ENCODE measurements around the gene PKHD1.
"Not testable (repeated sequence)": the region's sequence is repeated elsewhere in the genome, so short reads cannot be mapped to it uniquely, and the experiment has no call there.

Gene PKHD1

DNA sequence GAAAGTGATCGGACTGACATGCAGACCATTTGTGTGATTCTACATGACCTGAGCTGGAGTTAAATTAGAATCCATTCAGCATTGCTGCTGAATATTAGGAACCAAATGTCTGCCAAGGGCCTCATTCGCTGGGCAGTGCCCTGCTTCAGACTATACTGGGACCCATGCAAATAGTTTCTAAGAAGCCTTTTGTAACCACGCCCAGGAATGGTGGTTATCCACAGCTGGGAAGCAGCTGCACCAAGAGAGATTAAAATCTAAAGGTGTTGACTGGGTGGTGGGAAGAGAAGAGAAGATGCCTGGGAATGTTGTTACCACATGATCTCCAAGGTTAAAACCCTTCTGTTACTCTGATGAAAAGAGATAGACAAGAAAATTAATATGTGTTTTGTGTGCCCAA lies 156.8 kb downstream of the PKHD1 start:
- H3K27me3 ChIP-seq (ENCODE audit: insufficient read depth, low read length), result no peaks in the 10 kb centered on the region
- H3K36me3 ChIP-seq (ENCODE audit: insufficient read depth, low read length), result no peaks in the 10 kb centered on the region
- H3K27ac ChIP-seq (ENCODE audit: low read depth, low read length), result no peak overlapping the region
- H3K79me2 ChIP-seq (ENCODE audit: control insufficient read depth, insufficient read depth, low read length, unreplicated experiment), result no peaks in the 10 kb centered on the region
- no peak overlapping the region for H3K4me3 ChIP-seq (ENCODE audit: low read depth, low read length)
- H2AFZ ChIP-seq (ENCODE audit: low read length, unreplicated experiment), result no peak overlapping the region
- no peaks in the 10 kb centered on the region for H3K4me1 ChIP-seq (ENCODE audit: control insufficient read depth, insufficient read depth, low read length, unreplicated experiment)

- H3K36me3 ChIP-seq (ENCODE audit: insufficient read depth, low read length), result no peaks in the 10 kb centered on the region
- H3K4me1 ChIP-seq (ENCODE audit: control insufficient read depth, insufficient read depth, low read length, unreplicated experiment), result no peaks in the 10 kb centered on the region
- no peak overlapping the region for H3K4me3 ChIP-seq (ENCODE audit: low read depth, low read length)
- no peak overlapping the region for H3K27ac ChIP-seq (ENCODE audit: low read depth, low read length)
- no peaks in the 10 kb centered on the region for H3K27me3 ChIP-seq (ENCODE audit: insufficient read depth, low read length)
- no peaks in the 10 kb centered on the region for H3K79me2 ChIP-seq (ENCODE audit: control insufficient read depth, insufficient read depth, low read length, unreplicated experiment)
- H2AFZ ChIP-seq (ENCODE audit: low read length, unreplicated experiment), result no peak overlapping the region
Observed at GRCh38 chr6:51929934-51930574, 157.4 kb downstream of the PKHD1 start.

GRCh38 chr6:51928320-51928719 lies 159.1 kb downstream of the PKHD1 start:
- no peak overlapping the region for H2AFZ ChIP-seq (ENCODE audit: low read length, unreplicated experiment)
- H3K4me3 ChIP-seq (ENCODE audit: low read depth, low read length), result no peak overlapping the region
- no peaks in the 10 kb centered on the region for H3K36me3 ChIP-seq (ENCODE audit: insufficient read depth, low read length)
- H3K27me3 ChIP-seq (ENCODE audit: insufficient read depth, low read length), result no peaks in the 10 kb centered on the region
- H3K4me1 ChIP-seq (ENCODE audit: control insufficient read depth, insufficient read depth, low read length, unreplicated experiment), result no peaks in the 10 kb centered on the region
- H3K27ac ChIP-seq (ENCODE audit: low read depth, low read length), result no peak overlapping the region
- H3K79me2 ChIP-seq (ENCODE audit: control insufficient read depth, insufficient read depth, low read length, unreplicated experiment), result no peaks in the 10 kb centered on the region

DNA sequence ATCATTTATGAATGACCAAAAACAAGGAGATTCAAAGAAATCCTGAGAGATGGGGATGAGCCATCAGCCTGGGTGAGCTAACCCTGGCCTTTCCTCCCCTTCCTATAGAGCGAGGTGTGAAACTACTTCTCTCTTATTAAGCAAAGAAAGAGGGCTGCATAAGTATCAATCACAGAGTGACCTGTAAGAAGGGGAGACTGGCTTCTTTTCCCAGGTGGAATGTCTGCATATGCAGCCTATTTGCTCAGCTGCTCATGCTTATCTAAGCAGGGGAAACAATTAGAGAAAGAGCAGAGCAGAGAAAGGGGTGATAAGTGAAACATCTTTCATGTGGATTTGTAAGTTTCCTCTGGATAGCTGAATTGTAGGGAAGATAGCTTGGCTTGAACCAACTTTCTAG lies 160.0 kb downstream of the PKHD1 start:
- no peaks in the 10 kb centered on the region for H3K36me3 ChIP-seq (ENCODE audit: insufficient read depth, low read length)
- H2AFZ ChIP-seq (ENCODE audit: low read length, unreplicated experiment), result no peak overlapping the region
- H3K79me2 ChIP-seq (ENCODE audit: control insufficient read depth, insufficient read depth, low read length, unreplicated experiment), result no peaks in the 10 kb centered on the region
- no peaks in the 10 kb centered on the region for H3K27me3 ChIP-seq (ENCODE audit: insufficient read depth, low read length)
- H3K4me1 ChIP-seq (ENCODE audit: control insufficient read depth, insufficient read depth, low read length, unreplicated experiment), result no peaks in the 10 kb centered on the region
- no peak overlapping the region for H3K27ac ChIP-seq (ENCODE audit: low read depth, low read length)
- no peak overlapping the region for H3K4me3 ChIP-seq (ENCODE audit: low read depth, low read length)

- H3K27ac ChIP-seq (ENCODE audit: low read depth, low read length), result no peak overlapping the region
Observed at GRCh38 chr6:51926125-51926524, 161.3 kb downstream of the PKHD1 start.

DNA sequence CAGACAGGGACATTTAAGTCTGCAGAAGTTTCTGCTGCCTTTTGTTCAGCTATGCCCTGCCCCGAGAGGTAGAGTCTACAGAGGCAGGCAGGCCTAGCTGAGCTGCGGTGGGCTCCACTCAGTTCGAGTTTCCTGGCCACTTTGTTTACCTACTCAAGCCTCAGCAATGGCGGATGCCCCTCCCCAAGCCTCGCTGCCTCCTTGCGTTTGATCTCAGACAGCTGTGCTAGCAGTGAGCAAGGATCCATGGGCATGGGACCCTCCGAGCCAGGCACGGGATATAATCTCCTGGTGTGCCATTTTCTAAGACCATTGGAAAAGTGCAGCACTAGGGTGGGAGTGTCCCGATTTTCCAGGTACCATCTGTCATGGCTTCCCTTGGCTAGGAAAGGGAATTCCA lies 164.9 kb downstream of the PKHD1 start:
- H3K27ac ChIP-seq (ENCODE audit: low read depth, low read length); H3K36me3 ChIP-seq (ENCODE audit: insufficient read depth, low read length); H2AFZ ChIP-seq (ENCODE audit: low read length, unreplicated experiment); H3K27me3 ChIP-seq (ENCODE audit: insufficient read depth, low read length); H3K4me1 ChIP-seq (ENCODE audit: control insufficient read depth, insufficient read depth, low read length, unreplicated experiment); H3K79me2 ChIP-seq (ENCODE audit: control insufficient read depth, insufficient read depth, low read length, unreplicated experiment); H3K4me3 ChIP-seq (ENCODE audit: low read depth, low read length): not testable (repeated sequence)

More at GRCh38 chr6:51926125-51926524, 161.3 kb downstream of the PKHD1 start:
- Histone ChIP-seq H3K4me3 (ENCODE audit: low read depth, low read length) (no peak overlapping the region), H3K27me3 (ENCODE audit: insufficient read depth, low read length) (no peaks in the 10 kb centered on the region), H2AFZ (ENCODE audit: low read length, unreplicated experiment) (no peak overlapping the region), H3K4me1 (ENCODE audit: control insufficient read depth, insufficient read depth, low read length, unreplicated experiment) (no peaks in the 10 kb centered on the region), H3K36me3 (ENCODE audit: insufficient read depth, low read length) (no peaks in the 10 kb centered on the region), H3K79me2 (ENCODE audit: control insufficient read depth, insufficient read depth, low read length, unreplicated experiment) (no peaks in the 10 kb centered on the region)

DNA sequence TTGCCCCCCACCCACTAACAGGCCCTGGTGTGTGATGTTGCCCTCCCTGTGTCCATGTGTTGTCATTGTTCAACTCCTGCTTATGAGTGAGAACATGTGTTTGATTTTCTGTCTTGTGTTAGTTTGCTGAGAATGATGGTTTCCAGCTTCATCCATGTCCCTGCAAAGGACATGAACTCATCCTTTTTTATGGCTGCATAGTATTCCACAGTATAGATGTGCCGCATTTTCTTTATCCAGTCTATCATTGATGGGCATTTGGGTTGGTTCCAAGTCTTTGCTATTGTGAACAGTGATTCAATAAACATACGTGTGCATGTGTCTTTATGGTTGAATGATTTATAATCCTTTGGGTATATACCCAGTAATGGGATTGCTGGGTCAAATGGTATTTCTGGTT lies 169.1 kb downstream of the PKHD1 start:
- H3K36me3 ChIP-seq (ENCODE audit: insufficient read depth, low read length); H3K27ac ChIP-seq (ENCODE audit: low read depth, low read length); H3K27me3 ChIP-seq (ENCODE audit: insufficient read depth, low read length); H3K4me3 ChIP-seq (ENCODE audit: low read depth, low read length); H3K79me2 ChIP-seq (ENCODE audit: control insufficient read depth, insufficient read depth, low read length, unreplicated experiment); H3K4me1 ChIP-seq (ENCODE audit: control insufficient read depth, insufficient read depth, low read length, unreplicated experiment); H2AFZ ChIP-seq (ENCODE audit: low read length, unreplicated experiment): not testable (repeated sequence)

- H2AFZ ChIP-seq (ENCODE audit: low read length, unreplicated experiment), result no peak overlapping the region
- H3K27ac ChIP-seq (ENCODE audit: low read depth, low read length), result no peak overlapping the region
- no peaks in the 10 kb centered on the region for H3K4me1 ChIP-seq (ENCODE audit: control insufficient read depth, insufficient read depth, low read length, unreplicated experiment)
- no peak overlapping the region for H3K4me3 ChIP-seq (ENCODE audit: low read depth, low read length)
- no peaks in the 10 kb centered on the region for H3K27me3 ChIP-seq (ENCODE audit: insufficient read depth, low read length)
- H3K79me2 ChIP-seq (ENCODE audit: control insufficient read depth, insufficient read depth, low read length, unreplicated experiment), result no peaks in the 10 kb centered on the region
- H3K36me3 ChIP-seq (ENCODE audit: insufficient read depth, low read length), result no peaks in the 10 kb centered on the region
Observed at GRCh38 chr6:51915098-51915497, 172.3 kb downstream of the PKHD1 start.

DNA sequence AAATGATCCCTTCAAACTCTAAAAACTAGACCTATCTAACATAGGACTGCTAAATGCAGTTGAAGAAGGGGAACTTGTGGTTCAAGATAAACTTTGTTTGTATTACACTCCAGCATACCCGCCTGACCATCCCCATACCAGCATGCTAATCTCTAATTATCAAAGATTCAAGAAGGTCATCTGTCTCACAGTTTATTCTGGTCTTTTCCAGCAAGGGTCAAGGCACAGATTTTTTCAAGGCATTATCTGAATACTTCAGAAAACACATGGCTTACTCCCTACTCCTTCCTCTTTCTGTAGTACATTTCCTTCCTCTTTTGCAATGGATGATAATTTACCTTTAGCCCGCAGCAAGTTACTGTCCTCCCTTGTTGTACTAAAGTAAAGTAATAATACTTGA lies 174.1 kb downstream of the PKHD1 start:
- Histone ChIP-seq H2AFZ (ENCODE audit: low read length, unreplicated experiment) (no peak overlapping the region), H3K4me3 (ENCODE audit: low read depth, low read length) (no peak overlapping the region), H3K79me2 (ENCODE audit: control insufficient read depth, insufficient read depth, low read length, unreplicated experiment) (no peaks in the 10 kb centered on the region), H3K27me3 (ENCODE audit: insufficient read depth, low read length) (no peaks in the 10 kb centered on the region), H3K4me1 (ENCODE audit: control insufficient read depth, insufficient read depth, low read length, unreplicated experiment) (no peaks in the 10 kb centered on the region), H3K36me3 (ENCODE audit: insufficient read depth, low read length) (no peaks in the 10 kb centered on the region), H3K27ac (ENCODE audit: low read depth, low read length) (no peak overlapping the region)

GRCh38 chr6:51910851-51911250 lies 176.6 kb downstream of the PKHD1 start:
- no peak overlapping the region for H2AFZ ChIP-seq (ENCODE audit: low read length, unreplicated experiment)

GRCh38 chr6:51908243-51908642 lies 179.2 kb downstream of the PKHD1 start:
- H2AFZ ChIP-seq (ENCODE audit: low read length, unreplicated experiment), result no peak overlapping the region
- H3K79me2 ChIP-seq (ENCODE audit: control insufficient read depth, insufficient read depth, low read length, unreplicated experiment), result no peaks in the 10 kb centered on the region
- H3K36me3 ChIP-seq (ENCODE audit: insufficient read depth, low read length), result no peaks in the 10 kb centered on the region
- H3K27me3 ChIP-seq (ENCODE audit: insufficient read depth, low read length), result no peaks in the 10 kb centered on the region
- H3K4me1 ChIP-seq (ENCODE audit: control insufficient read depth, insufficient read depth, low read length, unreplicated experiment), result no peaks in the 10 kb centered on the region
- H3K4me3 ChIP-seq (ENCODE audit: low read depth, low read length), result no peak overlapping the region
- H3K27ac ChIP-seq (ENCODE audit: low read depth, low read length), result no peak overlapping the region

More at GRCh38 chr6:51910851-51911250, 176.6 kb downstream of the PKHD1 start:
- Histone ChIP-seq H3K79me2 (ENCODE audit: control insufficient read depth, insufficient read depth, low read length, unreplicated experiment) (no peaks in the 10 kb centered on the region), H3K36me3 (ENCODE audit: insufficient read depth, low read length) (no peaks in the 10 kb centered on the region), H3K27me3 (ENCODE audit: insufficient read depth, low read length) (no peaks in the 10 kb centered on the region), H3K27ac (ENCODE audit: low read depth, low read length) (no peak overlapping the region), H3K4me3 (ENCODE audit: low read depth, low read length) (no peak overlapping the region), H3K4me1 (ENCODE audit: control insufficient read depth, insufficient read depth, low read length, unreplicated experiment) (no peaks in the 10 kb centered on the region)
